Spleen (tissue), 11 donors: Measurements from ENCODE around the gene LEMD3. TPM values are rescaled to one million over a fixed set of nuclear protein-coding genes. Genes with fewer than 3 reads are reported as not detected.

ENCODE experiments used
- DNase-seq: peaks from one replicate; pipeline ENCODE4 v3.0.0-alpha.2; 2020
- H3K27ac ChIP-seq, 8 donors: fragments of 200-600 bp; sonication (generic) in 7 of 8; 1 replicate in 4 of 8; 2 replicates in 4 of 8; pipeline versions ENCODE4 v1.5.0 to v1.8.0; 2016 to 2021; ENCODE audit warnings: inconsistent platforms in 4 of 8, mild to moderate bottlenecking in 4 of 8, moderate library complexity in 1 of 8
- H3K27me3 ChIP-seq, 7 donors: fragments of 200-600 bp; sonication (generic) in 6 of 7; replicated peaks in 1 of 7; 1 replicate in 4 of 7; 2 replicates in 3 of 7; pipeline versions ENCODE4 v1.5.0 to v1.8.0; 2016 to 2021; ENCODE audit warnings: inconsistent platforms in 3 of 7, mild to moderate bottlenecking in 1 of 7
- H3K36me3 ChIP-seq, 6 donors: fragments of 200-600 bp; sonication (generic) in 5 of 6; 1 replicate in 4 of 6; 2 replicates in 2 of 6; pipeline versions ENCODE4 v1.5.0 to v1.8.0; 2016 to 2021; ENCODE audit warnings: inconsistent platforms in 2 of 6
- H3K4me1 ChIP-seq, 6 donors: fragments of 200-600 bp; sonication (generic) in 5 of 6; 1 replicate in 3 of 6; 2 replicates in 3 of 6; pipeline versions ENCODE4 v1.5.0 to v1.8.0; 2016 to 2021; ENCODE audit warnings: inconsistent platforms in 3 of 6
- H3K4me3 ChIP-seq, 8 donors: fragments of 200-600 bp; sonication (generic) in 7 of 8; 1 replicate in 4 of 8; 2 replicates in 4 of 8; pipeline versions ENCODE4 v1.5.0 to v1.8.0; 2016 to 2021; ENCODE audit warnings: inconsistent platforms in 4 of 8, mild to moderate bottlenecking in 4 of 8, moderate library complexity in 2 of 8
- H3K9me3 ChIP-seq, 8 donors: fragments of 200-600 bp; sonication (generic) in 7 of 8; 1 replicate in 4 of 8; 2 replicates in 4 of 8; pipeline versions ENCODE4 v1.5.0 to v1.8.0; 2016 to 2021; ENCODE audit warnings: inconsistent platforms in 4 of 8
- CTCF ChIP-seq, 11 experiments: fragments of 200-600 bp in 7 of 11; fragments of 450-650 bp in 4 of 11; sonication (generic) in 4 of 11; IDR thresholded peaks in 8 of 11; conservative IDR thresholded peaks in 3 of 11; 1 replicate in 7 of 11; 2 replicates in 4 of 11; pipeline versions ENCODE4 v1.4.0 to v1.8.0; 2016 to 2021; ENCODE audit warnings: antibody characterized with exemption in 11 of 11, inconsistent platforms in 4 of 11, mild to moderate bottlenecking in 1 of 11
- POLR2A ChIP-seq, 3 donors: fragments of 450-650 bp; IDR thresholded peaks; one replicate each; pipeline ENCODE4 v1.5.1; 2017; ENCODE audit warnings: antibody characterized with exemption in 3 of 3, mild to moderate bottlenecking in 1 of 3
- POLR2AphosphoS5 ChIP-seq, 3 donors: sonication (generic); formaldehyde crosslinking; IDR thresholded peaks; one replicate each; pipeline ENCODE4 v1.5.1; 2017; ENCODE audit warnings: antibody characterized with exemption in 3 of 3
- WGBS, 5 donors: extraction: QIAGEN DNeasy Blood & Tissue Kit in 3 of 5; methylation state at CpG; one replicate each; pipeline versions ENCODE4 v1.1.5 to v1.1.7; 2013 to 2018; 5-methylcytosine and 5-hydroxymethylcytosine counted together
- intact Hi-C: fragments of 100-400 bp; cut with DNase I; formaldehyde crosslinking; loops from one replicate; pipeline ENCODE4 v1.15.0; 2023; ENCODE audit warnings: low total_unique reads
- polyA plus RNA-seq, 3 donors: library from polyadenylated mRNA; stranded (reverse); fragments of 200-250 nt; gene quantifications; one replicate each; pipeline ENCODE4 v1.2.1, GENCODE V29; 2013
- total RNA-seq, 7 donors: library from RNA; depleted of rRNA in 3 of 7; stranded (reverse); fragments of >200 nt in 3 of 7; fragmentation: NEBNext Ultra II Directional in 4 of 7; extraction: Animal tissue kit (Norgen Biotek cat#: 25700) in 4 of 7; gene quantifications; one replicate each; pipeline versions ENCODE4 v1.1.0 to v1.2.1, GENCODE V29; 2016 to 2021
- donor health status: healthy with polysubstance abuse.
- donor health status: DM: no; HTN: no; CAD: no; lungs with moderate emphysema.
- donor health status: DM: no; HTN: no; CAD: no.
- donor health status: Bipolar disorder and iron deficiency.
- donor health status: healthy.
- donor health status: DM: no; HTN: no; CAD: no.
- donor health status: DM: yes; HTN: yes; CAD: no.

Gene LEMD3
- total and polyA plus RNA-seq, 10 donors, result 9.6 to 58.9 (median 41.1) TPM

- TF ChIP-seq CTCF (IDR thresholded peaks at IDR 0.05 in 8 of 11, conservative IDR thresholded peaks at IDR 0.05 in 3 of 11) (peak; percentile 21 to 66 (median 48)), POLR2A (IDR thresholded peaks at IDR 0.05) (no peak)
- Histone ChIP-seq H3K27me3 (no peaks in the 10 kb centered on the region), H3K4me1 (peaks cover 0 to 20% (median 7%) of the 10 kb centered on the region in 6 donors), H3K27ac (no peak overlapping the region), H3K36me3 (peaks cover 0 to 35% (median 12%) of the 10 kb centered on the region in 6 donors), H3K9me3 (peaks cover 5 to 26% (median 22%) of the 10 kb centered on the region in 8 donors), H3K4me3 (no peak overlapping the region)
- DNase-seq, result no peak
- WGBS, 5 donors, result 8 to 13% (median 10%) methylated on average over 3 of the region's 3 CpGs
- intact Hi-C loops, result loop anchor here (5.0 kb wide), 1 partner anchor 340 kb away; no protein-coding TSS in a partner anchor
Measured at GRCh38 chr12:65232476-65233077, 63.2 kb downstream of the LEMD3 start.

GRCh38 chr12:65237153-65237552 is 67.8 kb downstream of the LEMD3 start:
- H3K36me3 ChIP-seq, result peaks cover 0 to 36% (median 13%) of the 10 kb centered on the region in 6 donors
- 96 to 98% (median 96%) methylated on average over 1 of the region's 1 CpG for WGBS, 5 donors
- H3K9me3 ChIP-seq, result no peaks in the 10 kb centered on the region
- intact Hi-C loops, result no loop called here
- no peak for TF ChIP-seq POLR2AphosphoS5 (IDR thresholded peaks at IDR 0.05)
- TF ChIP-seq CTCF (IDR thresholded peaks at IDR 0.05 in 8 of 11, conservative IDR thresholded peaks at IDR 0.05 in 3 of 11), result no peak
- no peak for TF ChIP-seq POLR2A (IDR thresholded peaks at IDR 0.05)
- no peaks in the 10 kb centered on the region for H3K27me3 ChIP-seq
- DNase-seq, result no peak
- H3K27ac ChIP-seq, result no peak overlapping the region
- H3K4me3 ChIP-seq, result no peak overlapping the region
- peaks cover 0 to 10% (median 4%) of the 10 kb centered on the region in 6 donors for H3K4me1 ChIP-seq

GRCh38 chr12:65238609-65239008 is 69.2 kb downstream of the LEMD3 start:
- Histone ChIP-seq H3K27ac (no peak overlapping the region), H3K4me1 (no peaks in the 10 kb centered on the region), H3K9me3 (no peaks in the 10 kb centered on the region), H3K36me3 (peaks cover 0 to 50% (median 27%) of the 10 kb centered on the region in 6 donors), H3K4me3 (no peak overlapping the region), H3K27me3 (no peaks in the 10 kb centered on the region)
- intact Hi-C loops, result no loop called here
- no peak for DNase-seq
- 96 to 97% (median 97%) methylated on average over 3 of the region's 3 CpGs for WGBS, 5 donors
- TF ChIP-seq CTCF (IDR thresholded peaks at IDR 0.05 in 8 of 11, conservative IDR thresholded peaks at IDR 0.05 in 3 of 11), result no peak
- TF ChIP-seq POLR2A (IDR thresholded peaks at IDR 0.05), result no peak
- TF ChIP-seq POLR2AphosphoS5 (IDR thresholded peaks at IDR 0.05), result no peak

GRCh38 chr12:65248656-65249633 is 79.6 kb downstream of the LEMD3 start:
- Histone ChIP-seq H3K4me1 (no peaks in the 10 kb centered on the region), H3K9me3 (no peaks in the 10 kb centered on the region), H3K36me3 (peaks cover 0 to 59% (median 23%) of the 10 kb centered on the region in 6 donors), H3K4me3 (no peak overlapping the region), H3K27ac (no peak overlapping the region), H3K27me3 (no peaks in the 10 kb centered on the region)
- intact Hi-C loops, result no loop called here
- WGBS, 5 donors, result 87 to 93% (median 91%) methylated on average over 2 of the region's 2 CpGs
- DNase-seq, result no peak
- TF ChIP-seq CTCF (IDR thresholded peaks at IDR 0.05 in 8 of 11, conservative IDR thresholded peaks at IDR 0.05 in 3 of 11), result no peak
- no peak for TF ChIP-seq POLR2AphosphoS5 (IDR thresholded peaks at IDR 0.05)
- no peak for TF ChIP-seq POLR2A (IDR thresholded peaks at IDR 0.05)
